Measurements from ENCODE around the gene TAS2R40.
"Not testable (repeated sequence)": the region's sequence is repeated elsewhere in the genome, so short reads cannot be mapped to it uniquely, and the experiment has no call there.

The TAS2R40 gene

DNA sequence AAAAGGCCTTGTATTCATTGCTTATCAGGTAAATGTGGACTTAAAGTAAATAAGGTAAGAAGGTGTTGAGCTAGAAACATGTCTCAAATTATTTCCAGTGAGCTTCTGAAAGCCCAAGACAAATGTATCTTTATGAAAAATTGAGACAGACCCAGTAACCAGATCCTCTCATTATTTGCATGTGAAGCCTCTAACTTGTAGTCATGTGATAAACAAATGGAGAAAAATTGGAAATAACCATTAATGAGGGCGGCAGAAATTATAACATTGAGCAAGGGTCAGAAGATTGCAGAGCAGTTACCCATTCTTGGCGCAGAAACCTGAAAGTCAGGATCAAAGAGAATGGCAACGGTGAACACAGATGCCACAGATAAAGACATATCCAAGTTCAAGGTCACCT, at the start of gene TAS2R40:
Gene TAS2R40, plus strand, starts transcription at position 301 of the 400 bp plus-strand sequence. Its CDS starts 42 bp downstream, at position 343.
- no peak for DNase-seq

- no peak for DNase-seq
Observed at GRCh38 chr7:143172354-143172753, 49.5 kb upstream of the TAS2R40 start.

- no peak for DNase-seq
Observed at GRCh38 chr7:143176128-143176527, 45.7 kb upstream of the TAS2R40 start.

DNA sequence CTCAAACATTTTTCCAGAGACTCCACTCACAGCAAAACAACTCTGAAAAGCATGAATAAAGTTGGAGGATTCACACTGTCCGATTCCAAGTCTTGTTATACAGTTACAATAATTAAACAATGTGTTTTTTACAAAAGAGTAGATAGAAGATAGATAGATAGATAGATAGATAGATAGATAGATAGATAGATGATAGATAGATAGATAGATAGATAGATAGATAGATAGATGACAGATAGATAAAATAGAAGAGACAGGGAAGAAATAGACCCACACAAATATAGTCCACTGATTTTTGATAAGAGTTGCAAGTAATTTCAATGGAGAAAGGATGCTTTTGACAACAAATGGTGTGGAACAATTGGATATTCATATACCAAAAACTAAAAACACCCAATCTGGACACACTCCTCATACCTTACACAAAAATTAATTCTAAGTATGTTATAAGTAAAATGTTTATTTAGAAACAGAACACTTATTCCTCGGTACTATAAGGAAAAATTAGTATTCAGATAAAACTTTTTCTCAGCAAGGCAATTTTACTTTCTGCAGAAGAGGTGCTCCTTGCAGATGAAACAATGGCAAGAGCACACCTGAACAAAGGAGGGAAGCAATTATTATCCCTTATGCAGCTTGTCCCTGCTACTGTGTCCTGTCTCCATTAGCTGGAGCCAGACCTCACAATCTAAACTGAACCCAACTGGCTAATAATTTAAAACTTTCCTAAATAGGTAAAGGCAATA, 44.3 kb upstream of the TAS2R40 start:
- DNase-seq, result no peak

GRCh38 chr7:143180771-143181170, 41.1 kb upstream of the TAS2R40 start:
- DNase-seq, result not testable (repeated sequence)

- DNase-seq, result no peak
Observed at GRCh38 chr7:143181349-143181748, 40.5 kb upstream of the TAS2R40 start.

GRCh38 chr7:143183024-143183423, 38.8 kb upstream of the TAS2R40 start, which contains the start of gene TAS2R39:
TAS2R39 (plus strand) TSS chr7:143183419; CDS start chr7:143183419, 0 bp downstream.
- DNase-seq, result no peak

DNA sequence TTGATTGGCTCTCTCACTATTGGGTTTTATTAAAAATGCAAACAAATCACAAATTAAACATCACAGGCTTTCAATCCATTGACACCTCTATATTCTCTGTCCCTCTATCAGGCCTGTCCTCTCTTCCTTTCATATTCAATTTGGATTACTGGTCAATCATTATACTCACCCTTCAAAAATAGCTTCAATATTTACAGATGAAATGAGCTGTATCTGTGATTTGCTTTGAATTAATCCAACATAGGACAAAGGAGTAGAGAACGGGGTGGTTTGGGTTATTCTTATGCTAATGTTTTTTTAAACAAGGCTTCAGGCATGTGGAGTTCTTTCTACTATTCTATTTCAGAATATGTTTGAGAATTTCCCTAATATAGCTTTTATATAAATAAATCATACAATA, 36.3 kb upstream of the TAS2R40 start:
- no peak for DNase-seq

DNA sequence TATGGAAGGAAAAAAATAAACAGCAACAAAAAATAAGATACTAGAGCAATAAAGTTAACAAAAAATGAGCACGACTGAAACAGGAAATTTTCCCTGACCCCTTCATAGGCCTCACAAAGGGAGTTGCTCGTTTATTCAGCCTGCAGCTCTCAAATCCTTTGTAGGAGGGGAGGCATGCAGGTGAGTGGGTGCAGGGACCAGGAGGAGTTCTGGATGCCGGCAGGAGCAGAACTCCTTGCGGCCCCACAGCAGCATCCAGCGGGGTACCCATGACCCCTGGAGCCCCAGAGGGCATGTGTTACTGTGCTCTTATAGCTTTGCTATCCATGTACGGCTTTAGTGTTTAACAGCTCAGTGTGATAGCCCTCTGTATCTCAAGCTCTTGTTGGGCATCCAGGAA, 32.8 kb upstream of the TAS2R40 start:
- no peak for DNase-seq

DNA sequence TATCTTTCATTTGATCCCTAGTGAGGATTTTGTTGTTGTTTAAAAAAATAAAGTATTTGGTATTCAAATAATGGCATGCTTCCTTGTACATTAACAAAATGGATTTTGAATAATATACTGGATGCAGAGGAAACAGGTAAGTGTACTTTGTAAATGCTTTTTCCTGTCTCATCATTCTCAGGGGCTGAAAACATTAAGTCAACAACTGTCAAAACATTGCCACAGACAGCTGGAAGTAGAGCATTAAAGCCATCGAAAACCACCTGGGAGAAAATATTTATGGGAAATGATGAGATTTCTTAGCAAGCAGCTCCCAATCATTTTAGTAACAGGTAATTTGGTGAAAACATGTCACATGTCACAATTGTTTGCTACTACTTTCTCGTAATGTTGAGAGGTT, 28.0 kb upstream of the TAS2R40 start:
- no peak for DNase-seq

DNA sequence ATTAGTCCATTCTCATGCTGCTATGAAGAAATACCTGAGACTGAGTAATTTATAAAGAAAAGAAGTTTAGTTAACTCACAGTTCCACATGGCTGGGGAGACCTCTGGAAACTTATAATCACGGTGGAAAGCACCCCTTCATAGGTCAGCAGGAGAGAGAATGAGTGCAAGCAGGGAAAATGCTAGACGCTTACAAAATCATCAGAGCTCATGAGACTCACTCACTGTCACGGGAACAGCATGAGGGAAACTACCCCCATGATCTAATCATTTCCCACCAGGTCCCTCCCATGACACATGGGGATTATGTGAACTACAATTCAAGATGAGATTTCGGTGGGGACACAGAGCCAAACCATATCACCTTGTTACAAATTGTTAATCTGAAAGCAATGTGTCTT, 22.8 kb upstream of the TAS2R40 start:
- DNase-seq, result no peak

DNA sequence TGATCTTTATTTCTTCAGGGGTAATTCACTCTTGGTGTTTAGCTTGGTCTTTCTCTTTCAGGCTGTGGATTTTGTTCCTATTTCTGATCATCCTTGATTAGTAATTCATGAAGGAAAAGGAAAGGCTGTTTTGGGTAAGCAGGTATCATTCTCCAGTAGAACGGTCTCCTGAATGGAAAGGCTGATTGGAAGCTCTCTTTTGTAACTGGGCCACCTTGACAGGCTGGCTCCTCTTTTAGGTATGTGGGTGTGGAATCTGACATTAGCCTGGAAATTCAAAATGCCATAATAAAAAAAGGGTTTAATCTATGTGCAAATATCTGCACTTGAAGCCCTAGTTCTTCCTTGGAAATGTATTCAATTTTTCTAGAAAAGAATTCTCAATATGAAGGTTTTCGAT, 19.7 kb upstream of the TAS2R40 start:
- DNase-seq, result no peak

GRCh38 chr7:143203386-143203785, 18.5 kb upstream of the TAS2R40 start:
- no peak for DNase-seq

- no peak for DNase-seq
Observed at GRCh38 chr7:143205560-143206293, 16.1 kb upstream of the TAS2R40 start.

GRCh38 chr7:143210541-143210940, 11.3 kb upstream of the TAS2R40 start:
- DNase-seq, result no peak

GRCh38 chr7:143213478-143213877, 8.4 kb upstream of the TAS2R40 start:
- not testable (repeated sequence) for DNase-seq

GRCh38 chr7:143214789-143215679, 6.8 kb upstream of the TAS2R40 start:
- peak; percentile 5 to 31 (median 14) for DNase-seq

GRCh38 chr7:143216151-143216550, 5.7 kb upstream of the TAS2R40 start:
- no peak for DNase-seq

DNA sequence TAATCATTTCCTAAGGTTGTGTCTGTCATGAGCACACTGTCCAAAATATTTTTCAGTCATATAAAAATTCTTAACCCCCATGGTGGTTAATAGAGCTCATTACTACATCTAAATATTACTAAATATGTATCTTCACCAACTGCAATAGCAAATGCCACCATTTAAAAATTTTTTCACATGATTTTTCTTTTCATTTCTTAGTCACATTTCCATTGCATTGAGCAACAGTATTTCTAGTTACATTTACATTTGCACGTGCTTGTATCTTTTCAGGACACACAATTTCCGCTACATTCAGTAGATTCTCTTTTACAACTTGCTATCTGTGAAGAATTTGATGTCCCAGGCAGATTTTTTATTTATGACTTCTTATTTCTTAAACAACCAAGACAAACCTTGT, 5.2 kb upstream of the TAS2R40 start:
- DNase-seq, result no peak

- no peak for DNase-seq
Observed at GRCh38 chr7:143217806-143218205, 4.0 kb upstream of the TAS2R40 start.

DNA sequence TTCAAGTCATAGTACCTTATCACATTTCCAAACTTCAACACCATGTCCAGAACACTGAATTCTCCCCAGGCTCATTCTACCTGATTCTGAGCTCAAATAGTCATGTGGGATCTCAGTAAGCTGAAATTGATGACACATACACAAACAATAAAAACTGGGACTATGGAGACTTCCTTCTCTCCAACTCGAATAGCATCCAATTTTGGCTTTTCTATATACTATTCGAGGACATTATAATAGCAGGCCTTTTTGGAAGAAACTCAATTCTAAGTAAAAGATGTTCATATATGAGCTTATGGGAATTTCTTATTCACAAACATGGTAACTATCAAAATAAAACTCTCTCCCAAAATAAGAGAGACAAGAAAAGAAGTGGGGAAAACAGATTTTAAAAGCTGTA, 551 bp upstream of the TAS2R40 start:
- DNase-seq, result no peak

DNA sequence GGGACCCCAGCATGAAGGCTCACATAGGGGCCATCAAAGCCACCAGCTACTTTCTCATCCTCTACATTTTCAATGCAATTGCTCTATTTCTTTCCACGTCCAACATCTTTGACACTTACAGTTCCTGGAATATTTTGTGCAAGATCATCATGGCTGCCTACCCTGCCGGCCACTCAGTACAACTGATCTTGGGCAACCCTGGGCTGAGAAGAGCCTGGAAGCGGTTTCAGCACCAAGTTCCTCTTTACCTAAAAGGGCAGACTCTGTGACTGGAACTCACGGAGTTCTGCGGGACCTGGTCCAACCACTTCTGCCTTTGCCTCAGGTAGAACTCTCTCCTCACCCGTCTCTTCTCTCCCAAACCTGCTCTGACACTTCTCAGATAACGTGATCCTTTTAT, 945 bp downstream of the TAS2R40 start:
- DNase-seq, result no peak

DNA sequence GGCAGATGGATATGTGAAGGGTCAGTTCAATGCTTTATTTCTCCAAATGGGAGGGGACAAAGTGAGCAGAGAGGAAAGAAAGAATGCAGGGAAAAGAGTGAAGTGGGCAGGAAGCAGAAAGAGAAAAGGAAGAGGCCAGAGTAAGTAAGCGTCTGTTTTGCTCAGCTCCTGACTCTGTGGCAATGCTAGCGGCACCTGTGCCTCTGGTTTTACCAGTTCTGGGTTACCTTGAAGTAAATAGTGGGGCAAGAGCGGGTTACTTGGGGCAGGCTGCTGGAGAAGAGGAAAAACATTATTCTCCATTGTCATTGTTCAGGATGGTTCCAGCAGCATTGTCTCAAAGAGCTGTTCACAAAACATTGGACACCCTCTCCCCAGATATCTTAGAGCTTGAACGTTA, 1.9 kb downstream of the TAS2R40 start:
- DNase-seq, result no peak
